HG02798 (cell line): ENCODE measurements around the gene SEMA3G.

Source experiments
- ATAC-seq: cut with Tn5 transposase; IDR thresholded peaks from one replicate; pipeline ENCODE4 v1.9.1; 2021; ENCODE audit warnings: mild to moderate bottlenecking; ENCODE audit not compliant: unreplicated experiment, poor library complexity

Gene SEMA3G

GRCh38 chr3:52428151-52429005 lies 16.5 kb downstream of the SEMA3G start:
- ATAC-seq: no peak

DNA sequence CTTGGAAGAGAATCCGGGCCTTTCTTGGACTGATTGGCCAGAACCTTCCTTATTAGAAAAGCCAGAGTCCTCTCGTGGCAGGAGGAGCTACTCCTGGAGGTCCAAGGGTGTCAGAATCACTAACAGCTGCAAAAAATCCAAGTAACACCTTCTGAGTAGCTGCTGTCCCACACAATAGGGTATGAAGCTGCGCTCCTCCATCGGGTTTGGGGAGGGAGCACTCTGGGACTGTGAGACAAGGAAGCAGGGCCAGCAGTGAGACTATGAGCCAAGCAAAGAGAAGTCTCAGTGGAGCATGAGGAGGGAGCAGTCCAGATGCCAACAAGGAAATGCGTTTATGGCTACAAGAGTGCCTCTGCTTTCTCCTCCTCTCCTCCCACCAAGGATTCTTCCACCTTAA lies 21.7 kb downstream of the SEMA3G start:
- no peak for ATAC-seq

- ATAC-seq: no peak
Observed at GRCh38 chr3:52422669-52423068, 22.2 kb downstream of the SEMA3G start.

DNA sequence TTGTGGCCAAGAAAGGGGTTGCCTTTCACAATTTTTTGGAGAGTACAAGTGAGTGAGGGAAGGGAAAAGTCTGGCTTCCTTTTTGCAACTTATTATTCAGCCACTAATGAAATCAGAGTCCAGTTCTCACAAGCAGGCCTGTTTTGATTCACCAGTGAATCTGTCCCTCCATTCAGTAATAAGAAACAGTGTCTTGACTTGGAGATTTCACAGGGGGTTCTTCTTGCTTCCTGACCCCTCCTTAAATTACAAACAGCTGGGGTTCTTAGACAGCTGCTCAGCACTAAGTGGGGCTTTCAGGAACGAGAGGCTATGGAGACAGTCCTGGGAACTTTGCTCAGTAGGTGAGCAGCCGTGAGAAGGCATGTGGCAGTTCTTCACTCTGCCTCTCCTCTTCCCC lies 24.5 kb downstream of the SEMA3G start:
- no peak for ATAC-seq

GRCh38 chr3:52415800-52416199 lies 29.1 kb downstream of the SEMA3G start:
- no peak for ATAC-seq

DNA sequence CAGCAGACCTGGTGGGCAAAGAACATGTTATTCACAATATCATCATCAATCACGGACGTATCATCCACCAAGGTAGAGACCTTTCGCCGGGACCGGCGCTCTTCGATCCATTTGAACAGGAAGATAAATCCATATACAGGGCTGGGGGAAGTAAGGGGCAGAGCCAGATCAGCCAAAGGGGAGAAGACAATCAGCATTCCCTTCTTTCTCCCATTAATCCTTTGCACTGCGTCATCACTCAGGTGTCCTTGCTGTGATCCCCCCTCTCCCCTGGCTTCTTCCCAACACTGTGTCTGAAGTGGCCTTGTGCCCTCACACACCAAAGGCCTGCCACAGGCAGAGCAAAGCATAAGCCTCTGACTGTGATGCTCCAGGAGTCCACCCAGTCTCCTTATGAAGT lies 36.4 kb downstream of the SEMA3G start:
- ATAC-seq: no peak

DNA sequence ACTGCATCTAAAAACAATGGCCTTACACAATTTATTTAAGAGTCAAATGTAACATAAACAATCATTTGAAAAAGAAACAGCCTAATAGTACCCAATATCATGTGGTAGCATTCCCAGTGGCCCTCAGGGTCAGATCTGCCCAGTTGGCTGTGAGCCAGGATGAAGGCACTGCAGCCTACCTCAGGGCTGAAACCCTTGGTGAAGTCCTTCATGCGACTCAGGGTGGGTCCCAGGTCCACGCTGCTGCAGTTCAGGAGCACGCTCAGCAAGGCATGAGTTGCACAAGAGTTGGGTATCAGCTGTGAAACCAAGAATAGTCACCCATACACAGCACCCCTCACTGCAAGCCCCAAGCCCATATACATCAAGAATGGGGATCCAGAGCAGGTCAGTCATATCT lies 37.1 kb downstream of the SEMA3G start:
- ATAC-seq: no peak

GRCh38 chr3:52406791-52407510 lies 38.0 kb downstream of the SEMA3G start:
- no peak for ATAC-seq

DNA sequence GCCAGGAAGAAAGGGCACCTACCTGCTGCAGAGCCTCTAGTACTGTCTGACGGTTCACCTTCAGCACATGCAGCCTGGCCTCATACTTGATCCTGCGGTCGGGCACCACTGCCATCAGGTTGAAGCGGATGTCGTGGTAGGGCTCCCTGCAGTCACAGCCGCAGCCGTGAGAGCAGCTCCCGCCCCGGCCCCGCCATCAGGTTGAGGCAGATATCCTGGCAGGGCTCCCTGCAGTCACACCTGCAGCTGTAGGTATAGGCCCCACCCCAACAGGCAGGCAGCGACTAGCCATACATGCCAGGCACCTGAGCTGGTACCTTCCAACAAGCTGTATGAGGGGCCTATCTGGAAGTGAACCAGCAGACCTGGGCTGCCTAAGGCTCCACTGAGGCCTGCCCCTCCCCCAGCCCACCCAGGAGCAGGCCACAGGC lies 38.7 kb downstream of the SEMA3G start:
- no peak for ATAC-seq

DNA sequence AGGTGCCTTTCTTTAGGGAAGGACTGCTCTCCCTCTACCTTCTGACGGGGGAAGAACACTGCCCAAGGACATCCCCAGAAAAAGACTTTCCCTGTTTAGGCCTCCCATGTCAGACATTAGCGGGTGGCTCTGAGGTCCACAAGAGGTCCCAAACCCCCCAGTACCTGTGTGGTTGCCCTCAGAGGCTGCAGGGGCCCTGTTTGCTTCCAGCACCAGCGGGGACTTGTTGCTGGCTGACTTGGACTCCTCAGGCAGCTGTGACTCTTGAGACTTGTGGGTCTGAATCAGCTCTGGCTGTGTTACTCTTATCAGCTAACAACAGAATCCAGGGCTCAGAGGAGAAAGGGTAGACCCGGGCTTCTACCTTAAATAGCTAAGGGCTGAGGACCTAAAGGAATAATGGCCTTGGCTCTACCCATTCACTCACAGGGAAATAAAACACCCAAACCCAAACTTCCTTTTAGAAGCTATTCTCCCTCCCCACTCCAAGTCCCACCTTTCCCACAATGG lies 39.2 kb downstream of the SEMA3G start:
- no peak for ATAC-seq

DNA sequence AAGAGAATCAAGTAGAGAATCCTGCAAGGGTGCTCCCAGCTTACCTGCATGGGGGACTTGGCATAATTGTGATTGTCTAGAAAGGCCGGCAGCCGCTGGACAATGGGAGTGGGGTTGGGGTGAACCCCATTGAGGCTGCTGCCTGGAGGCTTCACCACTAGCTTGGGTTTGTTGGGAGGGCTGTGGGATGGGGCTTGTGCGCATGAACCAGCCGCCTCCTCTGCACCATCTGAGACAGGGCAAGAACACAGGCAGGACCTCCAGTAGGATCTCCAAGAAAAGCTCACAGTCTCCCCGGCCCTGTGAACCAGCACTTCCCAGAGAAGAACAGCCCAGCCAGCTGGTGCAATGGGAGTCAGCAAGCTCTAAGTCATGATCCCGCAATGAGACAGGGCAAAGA lies 39.8 kb downstream of the SEMA3G start:
- no peak for ATAC-seq

DNA sequence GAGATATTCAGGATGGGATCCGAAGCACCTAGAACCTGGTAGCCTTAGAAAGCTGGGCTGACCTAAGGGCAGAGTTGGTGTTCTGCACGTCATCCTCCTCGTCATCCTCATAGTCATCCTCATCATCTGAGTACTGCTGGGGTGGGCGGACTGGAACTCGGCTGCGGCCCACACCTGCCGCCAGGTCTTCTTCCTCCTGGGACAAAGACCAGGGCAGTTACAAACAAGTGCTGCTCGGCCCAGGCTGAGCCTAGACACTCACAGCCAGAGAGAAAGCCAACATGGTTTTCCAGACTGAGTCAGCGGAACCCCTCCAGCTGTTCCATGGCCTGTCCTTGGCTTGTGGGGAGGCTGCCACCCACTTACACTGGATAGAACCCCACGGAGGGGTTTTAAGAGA lies 40.5 kb downstream of the SEMA3G start:
- ATAC-seq: no peak

DNA sequence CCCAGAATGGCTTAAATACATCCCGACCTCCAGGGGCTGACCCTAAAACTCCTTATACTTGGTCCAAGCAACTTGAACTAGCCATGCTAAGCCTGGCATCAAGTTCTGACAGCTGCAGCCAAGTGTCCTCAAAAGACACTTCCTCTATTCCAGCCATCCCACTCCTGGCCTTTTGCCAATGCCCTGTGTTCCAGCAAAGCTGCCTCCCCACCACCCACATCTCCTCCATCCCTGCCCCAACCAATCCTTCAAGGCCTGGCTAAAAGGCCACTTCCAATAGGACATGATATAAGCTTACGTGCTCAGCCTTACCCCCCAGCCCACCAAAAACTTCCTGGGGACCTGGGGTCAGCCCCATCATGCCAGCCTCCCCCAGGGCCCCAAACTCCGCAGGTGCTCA lies 40.9 kb downstream of the SEMA3G start:
- no peak for ATAC-seq

- no peak for ATAC-seq
Observed at GRCh38 chr3:52403271-52403841, 41.5 kb downstream of the SEMA3G start.

GRCh38 chr3:52402706-52403270 lies 42.1 kb downstream of the SEMA3G start:
- no peak for ATAC-seq

GRCh38 chr3:52402101-52402521 lies 42.8 kb downstream of the SEMA3G start:
- ATAC-seq: no peak

GRCh38 chr3:52401551-52401950 lies 43.4 kb downstream of the SEMA3G start:
- no peak for ATAC-seq

- ATAC-seq: no peak
Observed at GRCh38 chr3:52401021-52401420, 43.9 kb downstream of the SEMA3G start.

DNA sequence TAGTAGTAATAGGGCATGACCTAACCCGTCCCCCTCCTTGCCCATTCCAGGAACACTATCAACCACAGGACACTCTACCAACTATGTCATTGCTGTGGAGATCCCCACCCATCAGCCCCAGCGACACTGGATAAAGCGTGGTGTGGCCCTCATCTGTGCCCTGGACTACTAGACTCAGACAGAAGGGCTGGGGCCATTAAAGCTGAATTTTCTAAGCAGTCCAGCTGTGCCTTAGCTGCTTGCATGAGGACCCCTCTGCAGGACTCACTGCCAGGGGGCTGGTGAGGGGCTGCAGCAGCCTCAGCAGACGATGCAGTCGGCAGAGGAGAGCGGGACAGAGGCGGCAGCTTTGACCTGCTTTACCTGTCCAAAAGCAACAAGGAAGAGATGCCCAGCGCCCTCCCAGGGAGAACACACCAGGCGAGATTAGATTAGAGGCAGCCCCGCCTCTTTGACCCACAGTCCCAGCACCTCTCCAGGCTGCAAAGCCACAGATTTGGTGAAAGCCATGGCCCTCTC lies 44.6 kb downstream of the SEMA3G start:
- no peak for ATAC-seq

GRCh38 chr3:52399593-52399992 lies 45.3 kb downstream of the SEMA3G start:
- ATAC-seq: no peak

GRCh38 chr3:52399131-52399530 lies 45.8 kb downstream of the SEMA3G start:
- no peak for ATAC-seq
